ENCODE results near the gene PFKL.

- TF ChIP-seq EZH2 (IDR thresholded peaks at IDR 0.05; ENCODE audit: insufficient read depth, poor library complexity, severe bottlenecking) (no peak), EZH2phosphoT487 (IDR thresholded peaks at IDR 0.05; ENCODE audit: insufficient read depth, low read depth) (no peak)
These were observed 16.5 kb downstream of the PFKL start for GRCh38 chr21:44316277-44316900.
